Skeletal muscle tissue (tissue), 4 donors: Measurements from ENCODE around the gene THSD1. TPM values are rescaled to one million over a fixed set of nuclear protein-coding genes. Genes with fewer than 3 reads are reported as not detected.

Source experiments
- H3K27ac ChIP-seq: one replicate; pipeline ENCODE4 v1.7.0; 2013; ENCODE audit warnings: mild to moderate bottlenecking, low read depth, low read length, inconsistent platforms
- H3K27me3 ChIP-seq, 3 donors: one replicate each; pipeline ENCODE4 v1.7.0; 2013; ENCODE audit warnings: low read length in 3 of 3; ENCODE audit not compliant: control insufficient read depth in 3 of 3, insufficient read depth in 3 of 3
- H3K36me3 ChIP-seq, 3 donors: one replicate each; pipeline ENCODE4 v1.7.0; 2013; ENCODE audit warnings: low read length in 3 of 3; ENCODE audit not compliant: control insufficient read depth in 3 of 3, insufficient read depth in 3 of 3
- H3K4me1 ChIP-seq, 3 donors: one replicate each; pipeline ENCODE4 v1.7.0; 2013; ENCODE audit warnings: low read length in 3 of 3, mild to moderate bottlenecking in 3 of 3; ENCODE audit not compliant: control insufficient read depth in 3 of 3, insufficient read depth in 3 of 3
- H3K4me3 ChIP-seq, 3 donors: one replicate each; pipeline ENCODE4 v1.7.0; 2013; ENCODE audit warnings: low read length in 3 of 3
- H3K9ac ChIP-seq, 3 donors: one replicate each; pipeline ENCODE4 v1.7.0; 2013; ENCODE audit warnings: low read length in 3 of 3, mild to moderate bottlenecking in 3 of 3, moderate library complexity in 2 of 3, low read depth in 1 of 3
- H3K9me3 ChIP-seq, 3 donors: one replicate each; pipeline ENCODE4 v1.7.0; 2013; ENCODE audit warnings: low read length in 3 of 3; ENCODE audit not compliant: control insufficient read depth in 3 of 3
- total RNA-seq: library from RNA; depleted of rRNA; stranded (reverse); fragments of >200 nt; gene quantifications from one replicate; pipeline ENCODE4 v1.2.3, GENCODE V29; 2014
- donor health status: Osteomylitis.

Gene THSD1
- total RNA-seq, 1 donor from 2014 or later = 26.6 TPM

GRCh38 chr13:52449331-52450011 is 43.5 kb upstream of the THSD1 start:
- H3K9me3 ChIP-seq = no peaks in the 10 kb centered on the region
- peak overlapping the region; percentile 94 for H3K27ac ChIP-seq
- peaks cover 0 to 4% (median 0%) of the 10 kb centered on the region in 3 donors for H3K36me3 ChIP-seq
- no peaks in the 10 kb centered on the region for H3K27me3 ChIP-seq
- peak overlapping the region; percentile 85 to 98 (median 96) for H3K9ac ChIP-seq
- peak overlapping the region; percentile 80 to 95 (median 93) for H3K4me3 ChIP-seq
- peaks cover 20 to 27% (median 22%) of the 10 kb centered on the region in 3 donors for H3K4me1 ChIP-seq

GRCh38 chr13:52447815-52448552 is 42.0 kb upstream of the THSD1 start:
- H3K27ac ChIP-seq = no peak overlapping the region
- peaks cover 0 to 4% (median 0%) of the 10 kb centered on the region in 3 donors for H3K36me3 ChIP-seq
- H3K4me3 ChIP-seq = peak overlapping the region in 1 of 3 donors; percentile 9
- no peak overlapping the region for H3K9ac ChIP-seq
- no peaks in the 10 kb centered on the region for H3K9me3 ChIP-seq
- H3K4me1 ChIP-seq = peaks cover 18 to 24% (median 19%) of the 10 kb centered on the region in 3 donors
- no peaks in the 10 kb centered on the region for H3K27me3 ChIP-seq

- Histone ChIP-seq H3K9me3 (no peaks in the 10 kb centered on the region), H3K36me3 (peaks cover 0 to 4% (median 0%) of the 10 kb centered on the region in 3 donors), H3K4me3 (no peak overlapping the region), H3K9ac (no peak overlapping the region), H3K4me1 (peaks cover 16 to 24% (median 19%) of the 10 kb centered on the region in 3 donors), H3K27me3 (no peaks in the 10 kb centered on the region), H3K27ac (no peak overlapping the region)
Observed at GRCh38 chr13:52447354-52447753, 41.4 kb upstream of the THSD1 start.

GRCh38 chr13:52446265-52446664 is 40.3 kb upstream of the THSD1 start:
- peaks cover 15 to 24% (median 19%) of the 10 kb centered on the region in 3 donors for H3K4me1 ChIP-seq
- H3K9me3 ChIP-seq = no peaks in the 10 kb centered on the region
- no peaks in the 10 kb centered on the region for H3K27me3 ChIP-seq
- H3K36me3 ChIP-seq = peaks cover 2 to 7% (median 6%) of the 10 kb centered on the region in 3 donors
- no peak overlapping the region for H3K9ac ChIP-seq
- H3K27ac ChIP-seq = no peak overlapping the region
- no peak overlapping the region for H3K4me3 ChIP-seq

DNA sequence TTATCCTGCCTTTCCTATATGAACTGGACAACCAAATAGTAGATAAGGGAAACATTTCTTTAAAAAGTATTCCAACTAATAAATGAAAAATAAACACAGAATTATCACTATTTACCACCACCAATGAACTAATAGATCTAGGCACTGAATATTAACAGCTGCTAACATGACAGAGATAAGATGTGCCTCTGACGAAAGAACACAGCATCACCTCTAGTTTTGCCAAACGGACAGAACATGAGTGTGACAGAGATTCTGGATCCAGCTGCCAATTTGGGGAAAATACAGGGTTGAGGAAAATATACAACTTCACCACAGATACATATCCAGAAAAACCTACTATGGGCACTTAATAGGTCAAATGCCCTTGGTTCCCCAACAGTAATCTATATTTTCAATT is 26.5 kb upstream of the THSD1 start:
- Histone ChIP-seq H3K9me3 (no peaks in the 10 kb centered on the region), H3K4me3 (no peak overlapping the region), H3K27me3 (no peaks in the 10 kb centered on the region), H3K4me1 (no peaks in the 10 kb centered on the region), H3K27ac (no peak overlapping the region), H3K36me3 (peaks cover 15 to 42% (median 40%) of the 10 kb centered on the region in 3 donors), H3K9ac (no peak overlapping the region)

- H3K9me3 ChIP-seq = no peaks in the 10 kb centered on the region
- H3K4me3 ChIP-seq = no peak overlapping the region
- peaks cover 6 to 36% (median 32%) of the 10 kb centered on the region in 3 donors for H3K36me3 ChIP-seq
- H3K27ac ChIP-seq = no peak overlapping the region
- no peak overlapping the region for H3K9ac ChIP-seq
- no peaks in the 10 kb centered on the region for H3K27me3 ChIP-seq
- no peaks in the 10 kb centered on the region for H3K4me1 ChIP-seq
Observed at GRCh38 chr13:52428295-52428694, 22.3 kb upstream of the THSD1 start.

GRCh38 chr13:52421216-52421615 is 15.2 kb upstream of the THSD1 start:
- H3K9ac ChIP-seq = no peak overlapping the region
- no peak overlapping the region for H3K27ac ChIP-seq
- H3K4me1 ChIP-seq = no peaks in the 10 kb centered on the region
- H3K36me3 ChIP-seq = peaks cover 25 to 35% (median 29%) of the 10 kb centered on the region in 3 donors
- no peaks in the 10 kb centered on the region for H3K27me3 ChIP-seq
- H3K4me3 ChIP-seq = no peak overlapping the region
- no peaks in the 10 kb centered on the region for H3K9me3 ChIP-seq

DNA sequence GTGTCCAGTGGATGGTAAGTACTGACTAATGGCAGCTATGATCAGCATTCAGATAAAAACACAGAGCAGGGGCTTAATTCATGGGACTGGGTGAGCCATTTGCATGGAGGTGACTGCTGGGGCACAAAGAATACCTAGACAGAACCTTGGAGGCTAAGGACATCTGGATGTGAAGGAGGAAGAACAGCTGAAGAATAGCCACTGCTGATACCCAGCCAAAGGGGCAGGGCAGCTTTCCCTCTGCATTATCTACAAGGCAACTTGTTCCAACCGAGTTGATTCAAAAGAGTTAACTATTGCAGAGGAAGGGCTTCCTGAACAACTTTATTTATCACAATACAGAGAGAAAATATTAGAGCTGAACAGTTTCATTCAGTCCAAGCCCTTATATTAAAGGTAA is 13.1 kb upstream of the THSD1 start:
- no peak overlapping the region for H3K4me3 ChIP-seq
- no peaks in the 10 kb centered on the region for H3K27me3 ChIP-seq
- H3K4me1 ChIP-seq = no peaks in the 10 kb centered on the region
- H3K27ac ChIP-seq = no peak overlapping the region
- H3K9ac ChIP-seq = no peak overlapping the region
- H3K9me3 ChIP-seq = no peaks in the 10 kb centered on the region
- H3K36me3 ChIP-seq = peaks cover 31 to 45% (median 38%) of the 10 kb centered on the region in 3 donors

GRCh38 chr13:52414963-52415362 is 9.0 kb upstream of the THSD1 start:
- H3K4me1 ChIP-seq = no peaks in the 10 kb centered on the region
- H3K9ac ChIP-seq = no peak overlapping the region
- no peak overlapping the region for H3K27ac ChIP-seq
- no peak overlapping the region for H3K4me3 ChIP-seq
- H3K9me3 ChIP-seq = no peaks in the 10 kb centered on the region
- H3K36me3 ChIP-seq = peaks cover 19 to 50% (median 46%) of the 10 kb centered on the region in 3 donors
- H3K27me3 ChIP-seq = no peaks in the 10 kb centered on the region

DNA sequence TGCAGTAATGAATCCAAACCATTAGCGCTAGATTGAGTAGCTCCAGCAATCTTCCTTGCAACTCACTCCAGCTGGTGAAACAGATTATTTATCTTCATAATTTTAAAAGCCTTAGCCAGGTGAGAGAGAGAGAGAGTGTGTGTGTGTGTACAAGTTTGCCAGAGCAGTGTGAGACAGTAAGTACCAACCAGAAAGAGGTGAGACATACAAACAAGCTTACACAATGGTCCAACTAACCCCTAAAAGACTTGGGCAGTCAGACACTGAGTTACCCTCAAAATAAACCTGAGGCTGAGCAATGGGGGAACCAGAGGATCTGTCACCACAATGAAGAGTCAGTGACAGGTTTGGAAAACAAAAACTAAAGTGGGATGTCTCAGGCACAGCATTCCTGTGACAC is 8.1 kb upstream of the THSD1 start:
- Histone ChIP-seq H3K4me1 (no peaks in the 10 kb centered on the region), H3K9ac (no peak overlapping the region), H3K27me3 (no peaks in the 10 kb centered on the region), H3K27ac (no peak overlapping the region), H3K36me3 (peaks cover 19 to 49% (median 46%) of the 10 kb centered on the region in 3 donors), H3K4me3 (no peak overlapping the region), H3K9me3 (no peaks in the 10 kb centered on the region)
